NCI-H510A (cell line): ENCODE data around the gene MPZL3.

Experiments
- DNase-seq: peaks from one replicate; lab custom pipeline; 2025; lab: John Stamatoyannopoulos, UW

MPZL3 gene

GRCh38 chr11:118264569-118265465 lies 12.7 kb upstream of the MPZL3 start:
- no peak for DNase-seq

- no peak for DNase-seq
Measured at GRCh38 chr11:118263695-118264568, 11.8 kb upstream of the MPZL3 start, which contains the start of gene MPZL2. MPZL2 (minus strand) TSS chr11:118264297; CDS start chr11:118264153, 144 bp downstream.

- DNase-seq = no peak
Measured at GRCh38 chr11:118263112-118263511, 10.9 kb upstream of the MPZL3 start.

- no peak for DNase-seq
Measured at GRCh38 chr11:118260353-118260752, 8.2 kb upstream of the MPZL3 start.

DNA sequence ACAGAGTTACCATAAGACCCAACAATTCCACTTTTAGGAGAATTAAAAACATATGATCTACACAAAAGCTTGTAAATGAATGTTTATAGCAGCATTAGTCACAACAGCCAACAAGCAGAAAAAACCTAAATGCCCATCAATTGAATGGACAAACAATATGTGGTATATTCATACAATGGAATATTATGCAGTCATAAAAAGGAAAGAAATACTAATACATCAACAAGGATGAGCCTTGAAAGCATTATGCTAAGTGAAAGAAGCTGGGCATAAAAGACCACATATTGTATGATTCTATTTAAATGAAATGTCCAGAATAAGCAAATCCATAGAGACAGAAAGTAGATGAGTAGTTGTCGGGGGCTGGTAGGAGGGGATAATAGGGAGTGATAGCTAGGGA lies 7.0 kb upstream of the MPZL3 start:
- DNase-seq = no peak

DNA sequence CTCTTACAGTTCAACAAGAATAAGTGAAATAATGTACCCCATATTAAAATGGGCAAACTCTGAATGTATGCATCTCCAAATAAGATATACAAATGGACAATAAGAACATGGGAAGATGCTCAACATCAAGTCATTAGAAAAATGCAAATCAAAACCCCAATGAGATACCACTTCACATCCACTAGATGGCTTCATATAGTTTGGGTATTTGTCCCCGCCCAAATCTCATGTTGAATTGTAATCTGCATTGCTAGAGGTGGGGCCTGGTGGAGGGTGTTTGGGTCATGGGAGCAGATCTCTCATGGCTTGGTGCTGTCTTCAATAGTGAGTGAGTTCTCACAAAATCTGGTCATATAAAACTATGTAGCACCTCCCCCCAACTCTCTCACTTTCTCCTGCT lies 6.2 kb upstream of the MPZL3 start:
- no peak for DNase-seq

DNA sequence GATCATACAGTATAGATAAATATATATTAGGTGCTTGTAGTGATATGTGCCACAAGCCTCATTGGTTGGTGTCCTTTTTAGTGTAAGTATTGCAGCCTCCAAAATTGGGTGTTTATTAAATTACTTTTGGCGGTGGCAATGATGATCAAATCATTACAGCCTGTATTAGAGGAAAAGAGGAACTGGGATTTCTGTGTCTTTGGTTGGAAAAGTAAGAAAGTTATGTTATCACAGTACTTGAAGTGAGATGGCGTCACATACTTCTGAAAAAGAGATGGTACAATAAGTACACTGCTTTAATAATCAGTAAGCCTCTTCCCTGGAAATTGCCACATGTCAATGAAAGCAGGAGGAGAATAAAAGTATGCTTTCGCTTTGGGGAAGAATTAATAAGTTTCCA lies 523 bp upstream of the MPZL3 start:
- no peak for DNase-seq

GRCh38 chr11:118247041-118247440 lies 5.1 kb downstream of the MPZL3 start:
- DNase-seq = no peak

DNA sequence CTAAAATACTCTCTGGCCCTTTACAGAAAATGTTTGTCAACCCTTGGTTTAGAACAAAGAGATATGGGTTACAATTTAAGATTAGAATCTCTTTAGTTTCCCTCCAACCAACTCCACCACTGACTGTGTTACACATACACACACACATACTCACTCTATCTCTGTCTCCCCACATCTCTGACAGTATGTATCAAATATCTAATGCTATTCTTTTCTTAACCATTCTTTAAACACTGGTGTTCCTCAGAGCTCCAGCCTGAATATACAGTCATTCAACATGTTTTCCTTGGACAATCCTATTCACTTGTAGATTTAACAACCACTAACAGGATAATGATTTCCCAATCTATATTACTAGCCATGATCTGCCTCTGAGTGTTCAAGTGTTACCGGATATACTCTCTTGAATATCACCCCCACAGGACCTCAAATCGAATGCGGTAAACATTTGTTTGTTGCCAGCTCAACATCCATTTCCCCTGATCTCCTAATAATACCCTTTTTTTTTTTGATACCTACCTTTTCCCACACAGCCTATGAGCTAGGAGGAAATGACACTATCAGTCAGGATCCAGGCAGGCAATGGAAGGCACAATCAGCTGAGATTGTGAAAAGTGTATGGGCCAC lies 6.1 kb downstream of the MPZL3 start:
- DNase-seq = no peak

- DNase-seq = no peak
Measured at GRCh38 chr11:118243993-118244762, 8.0 kb downstream of the MPZL3 start.

DNA sequence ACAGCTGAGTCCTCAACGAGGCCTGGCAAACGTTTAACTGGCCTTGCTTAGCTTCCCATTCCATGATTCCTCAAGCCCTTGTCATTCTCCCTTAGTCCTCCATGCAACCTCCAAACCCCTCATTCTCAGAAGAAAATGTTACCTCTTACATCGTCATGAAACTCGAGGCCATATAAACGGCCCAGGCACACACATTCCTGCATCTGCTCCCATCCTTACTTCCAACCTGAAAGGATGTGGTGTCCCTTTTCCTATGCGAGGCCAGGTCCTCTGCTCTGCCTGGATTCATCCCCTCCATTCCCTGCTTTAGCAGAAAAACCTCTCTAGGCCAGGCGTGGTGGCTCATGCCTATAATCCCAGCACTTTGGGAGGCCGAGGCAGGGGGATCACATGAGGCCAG lies 9.0 kb downstream of the MPZL3 start:
- DNase-seq = no peak

GRCh38 chr11:118241764-118242098 lies 10.4 kb downstream of the MPZL3 start:
- no peak for DNase-seq

- peak; percentile 24 for DNase-seq
Measured at GRCh38 chr11:118240999-118241763, 11.0 kb downstream of the MPZL3 start.

DNA sequence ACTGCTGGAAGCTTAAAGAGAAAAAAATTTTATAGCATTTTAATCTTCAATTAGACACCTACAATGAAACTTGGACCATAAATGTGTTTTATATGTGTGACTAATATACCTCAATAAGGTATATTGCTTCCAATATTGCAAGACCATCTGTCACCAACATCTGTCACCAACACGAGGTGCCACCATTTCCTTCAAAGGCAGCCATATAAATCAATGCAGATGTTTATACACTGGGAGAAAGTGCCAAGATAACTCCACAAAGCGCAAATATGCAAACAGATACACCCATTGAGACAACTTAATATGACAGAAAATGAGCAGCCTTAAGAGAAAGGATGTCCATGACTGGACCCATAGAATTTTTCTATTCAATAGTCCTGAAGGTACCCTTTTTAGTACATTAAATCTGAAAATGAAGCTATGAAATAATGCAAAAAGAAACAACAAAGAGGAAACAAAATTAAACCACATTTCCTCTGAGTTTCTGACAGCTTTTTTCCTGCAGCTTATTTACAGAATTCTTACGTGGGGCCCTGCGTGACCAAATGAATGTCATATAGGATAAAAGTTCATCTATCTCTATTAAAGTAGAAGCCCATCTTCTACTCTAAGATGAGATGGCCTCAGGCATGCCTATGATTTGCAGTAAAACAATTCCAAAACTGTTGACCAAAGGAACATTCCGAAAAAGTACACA lies 12.5 kb downstream of the MPZL3 start:
- no peak for DNase-seq

GRCh38 chr11:118238929-118239328 lies 13.2 kb downstream of the MPZL3 start:
- no peak for DNase-seq

DNA sequence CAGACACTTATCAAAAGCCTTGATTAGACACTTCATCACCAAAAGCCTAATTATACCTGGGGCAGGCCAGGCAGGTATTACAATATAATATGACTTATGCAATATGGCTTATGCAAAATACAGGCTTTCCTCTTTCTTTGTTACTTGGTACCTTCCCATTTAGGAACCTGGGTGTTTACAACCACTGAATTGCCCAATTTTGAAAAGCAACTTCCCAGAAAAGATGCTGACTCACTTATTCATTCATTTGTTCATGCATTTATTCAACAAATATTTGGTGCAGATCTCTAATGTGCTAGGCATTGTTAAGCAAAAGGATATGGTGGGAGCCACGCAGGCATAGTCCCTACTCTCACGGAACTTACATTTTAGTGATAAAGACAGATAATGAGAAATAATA lies 13.7 kb downstream of the MPZL3 start:
- DNase-seq = no peak

GRCh38 chr11:118236170-118236569 lies 16.0 kb downstream of the MPZL3 start:
- DNase-seq = no peak

DNA sequence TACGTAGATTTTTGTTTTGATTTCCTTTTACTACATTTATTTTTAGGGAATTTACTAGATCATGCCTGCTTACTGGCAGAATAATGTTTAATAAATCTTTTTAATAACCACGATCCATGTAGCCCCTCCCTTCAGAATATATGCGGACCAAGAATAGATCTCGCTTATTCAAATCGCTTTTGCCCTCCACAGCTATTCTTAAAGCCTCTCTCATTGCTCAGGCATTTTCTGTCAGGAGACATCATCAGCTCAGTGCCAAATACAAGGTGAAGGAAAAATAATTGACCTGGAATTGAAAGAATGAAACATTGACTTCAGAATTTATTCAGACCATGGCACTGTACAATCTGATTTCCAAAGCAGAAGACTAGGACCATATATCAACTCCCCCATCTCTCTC lies 17.3 kb downstream of the MPZL3 start:
- no peak for DNase-seq

DNA sequence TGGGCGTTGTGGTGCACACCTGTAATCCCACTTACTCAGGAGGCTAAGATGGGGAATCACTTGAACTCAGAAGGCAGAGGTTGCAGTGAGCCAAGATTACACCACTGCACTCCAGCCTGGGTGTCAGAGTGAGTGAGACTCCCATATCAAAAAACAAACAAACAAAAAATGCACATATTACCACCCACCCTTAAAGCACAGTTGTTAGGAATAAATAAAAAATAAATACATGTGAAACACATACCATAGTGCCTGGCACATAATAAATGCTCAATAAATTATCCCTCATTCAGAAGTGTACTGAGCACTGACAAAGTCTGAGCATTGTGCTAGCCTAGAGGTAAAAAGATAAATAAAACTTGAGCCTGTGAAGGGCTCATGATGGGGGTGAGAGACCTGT lies 18.3 kb downstream of the MPZL3 start:
- no peak for DNase-seq

DNA sequence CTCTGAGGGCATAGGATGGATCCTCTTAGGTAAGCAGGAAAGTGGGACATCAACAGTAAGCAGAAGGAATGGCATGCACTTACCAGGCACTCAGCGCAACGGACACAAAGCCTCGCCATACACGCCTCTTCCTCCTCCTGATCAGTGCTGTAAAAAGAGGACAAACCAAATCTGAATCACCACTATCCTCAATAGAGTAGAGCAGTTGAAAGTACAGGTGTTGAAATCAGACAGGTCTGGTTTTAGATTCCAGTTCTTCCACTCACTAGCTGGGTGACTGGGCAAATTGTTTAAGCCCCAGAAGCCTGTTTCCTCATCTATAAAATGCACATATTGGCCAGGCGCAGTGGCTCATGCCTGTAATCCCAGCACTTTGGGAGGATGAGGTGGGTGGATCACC lies 18.8 kb downstream of the MPZL3 start:
- DNase-seq = no peak
